ENCODE results near the gene ABHD12. TPM values are rescaled to one million over a fixed set of nuclear protein-coding genes. Genes with fewer than 3 reads are reported as not detected.

ABHD12 gene
- total RNA-seq, 1 donor from 2014 or later = 49.7 TPM

- DNase-seq = no peak
- peaks cover 15% of the 10 kb centered on the region for H3K4me1 ChIP-seq
- ATAC-seq = no peak
- no peak overlapping the region for H3K27ac ChIP-seq
- H3K4me3 ChIP-seq = no peak overlapping the region
- intact Hi-C loops (cut with DNase I) = no loop called here
- no peak for TF ChIP-seq CTCF (IDR thresholded peaks at IDR 0.05)
- no peaks in the 10 kb centered on the region for H3K36me3 ChIP-seq
- no peaks in the 10 kb centered on the region for H3K27me3 ChIP-seq (ENCODE audit: low read depth)
- no peaks in the 10 kb centered on the region for H3K9me3 ChIP-seq
Observed at GRCh38 chr20:25328954-25329498, 61.6 kb downstream of the ABHD12 start.

GRCh38 chr20:25327521-25328235 lies 63.0 kb downstream of the ABHD12 start:
- no peak for TF ChIP-seq CTCF (IDR thresholded peaks at IDR 0.05)
- DNase-seq = no peak
- peaks cover 5% of the 10 kb centered on the region for H3K36me3 ChIP-seq
- intact Hi-C loops (cut with DNase I) = no loop called here
- no peak overlapping the region for H3K27ac ChIP-seq
- no peak overlapping the region for H3K4me3 ChIP-seq
- H3K4me1 ChIP-seq = peaks cover 18% of the 10 kb centered on the region
- peak in 1 of 2 donors; percentile 6 for ATAC-seq
- no peaks in the 10 kb centered on the region for H3K27me3 ChIP-seq (ENCODE audit: low read depth)
- H3K9me3 ChIP-seq = no peaks in the 10 kb centered on the region

GRCh38 chr20:25325997-25326396 lies 64.6 kb downstream of the ABHD12 start:
- no peaks in the 10 kb centered on the region for H3K9me3 ChIP-seq
- H3K4me3 ChIP-seq = no peak overlapping the region
- peaks cover 18% of the 10 kb centered on the region for H3K4me1 ChIP-seq
- H3K36me3 ChIP-seq = peaks cover 21% of the 10 kb centered on the region
- H3K27ac ChIP-seq = no peak overlapping the region
- no peaks in the 10 kb centered on the region for H3K27me3 ChIP-seq (ENCODE audit: low read depth)
- no peak for TF ChIP-seq CTCF (IDR thresholded peaks at IDR 0.05)
- intact Hi-C loops (cut with DNase I) = no loop called here
- no peak for DNase-seq
- no peak for ATAC-seq

DNA sequence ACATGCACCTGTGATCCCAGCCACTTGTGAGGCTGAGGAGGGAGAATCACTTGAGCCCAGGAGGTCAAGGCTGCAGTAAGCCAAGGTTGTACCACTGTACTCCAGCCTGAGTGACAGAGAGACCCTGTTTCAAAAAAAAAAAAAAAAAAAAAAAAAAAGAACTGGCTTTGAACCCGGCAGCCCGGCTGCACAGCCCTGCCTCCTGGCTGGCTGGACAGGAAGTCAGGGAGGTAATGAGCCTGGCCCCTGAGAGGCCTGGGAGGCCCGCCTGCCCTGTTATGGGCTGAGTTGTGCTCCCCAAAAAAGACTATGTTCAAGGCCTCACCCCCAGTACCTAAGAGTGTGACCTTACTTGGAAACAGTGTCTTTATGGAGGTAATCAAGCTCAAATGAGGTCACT lies 65.6 kb downstream of the ABHD12 start:
- DNase-seq (no peak), ATAC-seq (no peak)
- Histone ChIP-seq H3K4me1 (peaks cover 18% of the 10 kb centered on the region), H3K36me3 (peaks cover 27% of the 10 kb centered on the region), H3K27me3 (ENCODE audit: low read depth) (no peaks in the 10 kb centered on the region), H3K27ac (peak overlapping the region; percentile 51), H3K4me3 (no peak overlapping the region), H3K9me3 (no peaks in the 10 kb centered on the region)
- TF ChIP-seq CTCF (IDR thresholded peaks at IDR 0.05) = no peak
- intact Hi-C loops (cut with DNase I) = no loop called here

DNA sequence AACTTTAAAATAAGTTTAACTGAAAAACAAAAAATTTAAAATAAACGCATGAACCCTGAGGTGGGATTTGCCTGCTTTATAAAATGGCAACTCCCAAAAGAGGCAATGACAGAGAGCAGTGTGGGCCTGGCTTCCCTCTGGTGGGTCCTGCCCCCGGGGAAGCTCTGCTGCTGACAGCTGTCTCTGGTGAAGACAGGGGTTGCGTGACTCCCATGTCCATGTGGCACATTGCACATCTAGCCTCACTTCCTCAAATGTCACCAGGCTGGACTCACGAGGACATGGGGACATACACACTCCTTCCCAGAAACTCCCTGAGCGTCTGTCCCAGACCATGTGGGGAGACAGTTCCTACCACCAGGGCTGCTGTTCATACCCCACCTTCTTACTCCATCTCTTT lies 66.2 kb downstream of the ABHD12 start:
- DNase-seq (peak; percentile 84), ATAC-seq (peak; percentile 70 to 90)
- intact Hi-C loops (cut with DNase I) = no loop called here
- Histone ChIP-seq H3K9me3 (no peaks in the 10 kb centered on the region), H3K27me3 (ENCODE audit: low read depth) (no peaks in the 10 kb centered on the region), H3K27ac (no peak overlapping the region), H3K4me3 (no peak overlapping the region), H3K4me1 (peaks cover 21% of the 10 kb centered on the region), H3K36me3 (peaks cover 33% of the 10 kb centered on the region)
- TF ChIP-seq CTCF (IDR thresholded peaks at IDR 0.05) = no peak

Measured in lower lobe of right lung (tissue), 2 donors.